Activated B cell treated with CpG ODN at 0.5 μM for 24 hours (primary cell): ENCODE measurements around the gene OGA. TPM values are rescaled to one million over a fixed set of nuclear protein-coding genes. Genes with fewer than 3 reads are reported as not detected.
"Not testable (repeated sequence)": the region's sequence is repeated elsewhere in the genome, so short reads cannot be mapped to it uniquely, and the experiment has no call there.

ENCODE experiments used
- ATAC-seq: fragments of 200-7000 bp; cut with Tn5 transposase; one replicate; pipeline ENCODE4 v1.10.0; 2021; ENCODE audit warnings: low read depth, mild to moderate bottlenecking, moderate library complexity
- CTCF ChIA-PET: fragments of 350-600 bp; sonication (Branson Sonifier 250); formaldehyde crosslinking; loops from one replicate; lab custom pipeline; 2021; ENCODE audit warnings: antibody characterized with exemption; lab: Charles Lee
- POLR2A ChIA-PET: fragments of 350-600 bp; sonication (Branson Sonifier 250); formaldehyde crosslinking; loops from one replicate; lab custom pipeline; 2021; ENCODE audit warnings: antibody characterized with exemption; lab: Charles Lee
- DNase-seq: peaks from one replicate; pipeline ENCODE4 v3.0.0; 2022
- H3K27ac Mint-ChIP-seq: one replicate; pipeline ENCODE4 v1.8.0; 2020; ENCODE audit warnings: mixed read lengths
- H3K27me3 Mint-ChIP-seq: one replicate; pipeline ENCODE4 v1.8.0; 2021; ENCODE audit warnings: mixed read lengths
- H3K36me3 Mint-ChIP-seq: one replicate; pipeline ENCODE4 v1.8.0; 2021; ENCODE audit warnings: low read depth, mixed read lengths
- H3K4me1 Mint-ChIP-seq: one replicate; pipeline ENCODE4 v1.8.0; 2021; ENCODE audit warnings: mixed read lengths
- H3K4me3 Mint-ChIP-seq: one replicate; pipeline ENCODE4 v1.8.0; 2020; ENCODE audit warnings: mild to moderate bottlenecking, mixed read lengths
- H3K9me3 Mint-ChIP-seq: one replicate; pipeline ENCODE4 v1.8.0; 2020; ENCODE audit warnings: mixed read lengths
- CTCF ChIP-seq: fragments of 200-600 bp; IDR thresholded peaks from one replicate; pipeline ENCODE4 v1.8.0; 2022; ENCODE audit warnings: antibody characterized with exemption, mild to moderate bottlenecking
- intact Hi-C: fragments of 100-400 bp; cut with micrococcal nuclease; formaldehyde crosslinking; loops from one replicate; pipeline ENCODE4 v1.15.1; 2024
- total RNA-seq: library from RNA; stranded (reverse); gene quantifications from 2 replicates; pipeline ENCODE4 v1.2.3, GENCODE V29; 2022

OGA gene
- total RNA-seq, 1 donor from 2014 or later: 271 TPM

GRCh38 chr10:101793526-101793925, 24.7 kb downstream of the OGA start:
- ATAC-seq (no peak), DNase-seq (no peak)
- no peak overlapping the region for H3K4me3 Mint-ChIP-seq
- ChIA-PET POLR2A (interaction anchor here (0.9 kb wide), 1 partner anchor 25 kb away, joined by 3 read pairs; no protein-coding TSS in a partner anchor), CTCF (interaction anchor here (1.5 kb wide), 1 partner anchor 42 kb away, joined by 3 read pairs; no protein-coding TSS in a partner anchor)
- no peak overlapping the region for H3K27ac Mint-ChIP-seq
- no peaks in the 10 kb centered on the region for H3K4me1 Mint-ChIP-seq
- H3K36me3 Mint-ChIP-seq: peaks cover 79% of the 10 kb centered on the region
- H3K9me3 Mint-ChIP-seq: no peaks in the 10 kb centered on the region
- TF ChIP-seq CTCF: no peak
- no peaks in the 10 kb centered on the region for H3K27me3 Mint-ChIP-seq
- intact Hi-C loops: no loop called here

GRCh38 chr10:101789686-101790085, 28.6 kb downstream of the OGA start:
- ATAC-seq: no peak
- no peak for TF ChIP-seq CTCF
- no peaks in the 10 kb centered on the region for H3K9me3 Mint-ChIP-seq
- peaks cover 78% of the 10 kb centered on the region for H3K36me3 Mint-ChIP-seq
- DNase-seq: no peak
- intact Hi-C loops: no loop called here
- POLR2A ChIA-PET: interaction anchor here (0.7 kb wide), 2 partner anchors 11 to 24 kb away, joined by 6 to 7 read pairs; no protein-coding TSS in a partner anchor
- CTCF ChIA-PET: no interaction called here
- no peaks in the 10 kb centered on the region for H3K4me1 Mint-ChIP-seq
- no peaks in the 10 kb centered on the region for H3K27me3 Mint-ChIP-seq
- H3K27ac Mint-ChIP-seq: no peak overlapping the region
- H3K4me3 Mint-ChIP-seq: no peak overlapping the region

GRCh38 chr10:101789231-101789630, 29.0 kb downstream of the OGA start:
- intact Hi-C loops, CTCF ChIA-PET, H3K27ac Mint-ChIP-seq, H3K4me1 Mint-ChIP-seq, DNase-seq, ATAC-seq, H3K4me3 Mint-ChIP-seq, H3K9me3 Mint-ChIP-seq, H3K27me3 Mint-ChIP-seq, POLR2A ChIA-PET: not testable (repeated sequence)
- H3K36me3 Mint-ChIP-seq: peaks cover 77% of the 10 kb centered on the region

- ChIA-PET POLR2A (interaction anchor here (6.7 kb wide), 1 partner anchor 32 kb away, joined by 43 read pairs; the partner anchor contains the start of gene OGA), CTCF (no interaction called here)
- Mint-ChIP-seq H3K9me3 (no peaks in the 10 kb centered on the region), H3K27me3 (no peaks in the 10 kb centered on the region), H3K4me3 (no peak overlapping the region), H3K4me1 (peaks cover 36% of the 10 kb centered on the region), H3K36me3 (peaks cover 54% of the 10 kb centered on the region), H3K27ac (no peak overlapping the region)
- intact Hi-C loops: no loop called here
- DNase-seq: no peak
- no peak for ATAC-seq
- TF ChIP-seq CTCF: no peak
Measured at GRCh38 chr10:101785801-101786200, 32.4 kb downstream of the OGA start.

GRCh38 chr10:101784558-101784957, 33.7 kb downstream of the OGA start:
- no peak for ATAC-seq
- TF ChIP-seq CTCF: no peak

More at GRCh38 chr10:101784558-101784957, 33.7 kb downstream of the OGA start:
- DNase-seq: no peak
- H3K27me3 Mint-ChIP-seq: no peaks in the 10 kb centered on the region
- peaks cover 43% of the 10 kb centered on the region for H3K4me1 Mint-ChIP-seq
- peaks cover 47% of the 10 kb centered on the region for H3K36me3 Mint-ChIP-seq
- ChIA-PET CTCF (interaction anchor here (1.0 to 1.5 kb wide), 2 partner anchors 182 to 226 kb away, joined by 3 to 4 read pairs; no protein-coding TSS in a partner anchor), POLR2A (interaction anchor here (1.7 to 6.7 kb wide), 2 partner anchors 10 to 33 kb away, joined by 6 to 43 read pairs; partner anchors contain the start of gene OGA)
- H3K27ac Mint-ChIP-seq: no peak overlapping the region
- no peaks in the 10 kb centered on the region for H3K9me3 Mint-ChIP-seq
- no peak overlapping the region for H3K4me3 Mint-ChIP-seq
- intact Hi-C loops: loop anchor here (5.0 kb wide), 3 partner anchors 197 to 432 kb away; partner anchors contain the start of genes BTRC, DPCD and POLL
